Heart right ventricle (tissue), 16 donors: ENCODE measurements around the gene PDZD2. TPM values are rescaled to one million over a fixed set of nuclear protein-coding genes. Genes with fewer than 3 reads are reported as not detected.

Source experiments
- ATAC-seq, 8 donors: fragments of 200-7000 bp; cut with Tn5 transposase; one replicate each; pipeline ENCODE4 v1.9.1; 2020; ENCODE audit warnings: mild to moderate bottlenecking in 8 of 8, moderate library complexity in 8 of 8, moderate number of reproducible peaks in 1 of 8
- DNase-seq, 2 donors: peaks; one replicate each; pipeline ENCODE4 v3.0.0-alpha.2; 2020
- H3K27ac ChIP-seq, 10 donors: fragments of 200-600 bp; sonication (generic) in 2 of 10; one replicate each; pipeline versions ENCODE4 v1.5.0 to v1.8.0; 2020 to 2022; ENCODE audit warnings: mild to moderate bottlenecking in 3 of 10
- H3K27me3 ChIP-seq, 7 donors: fragments of 200-600 bp; one replicate each; pipeline ENCODE4 v1.8.0; 2021 to 2022; ENCODE audit warnings: mild to moderate bottlenecking in 2 of 7
- H3K36me3 ChIP-seq, 9 donors: fragments of 200-600 bp; sonication (generic) in 1 of 9; one replicate each; pipeline versions ENCODE4 v1.5.0 to v1.8.0; 2020 to 2022; ENCODE audit warnings: mild to moderate bottlenecking in 2 of 9
- H3K4me1 ChIP-seq, 9 donors: fragments of 200-600 bp; sonication (generic) in 1 of 9; one replicate each; pipeline versions ENCODE4 v1.5.0 to v1.8.0; 2020 to 2022; ENCODE audit warnings: mild to moderate bottlenecking in 4 of 9
- H3K4me3 ChIP-seq, 10 donors: fragments of 200-600 bp; sonication (generic) in 2 of 10; one replicate each; pipeline versions ENCODE4 v1.5.0 to v1.8.0; 2020 to 2022; ENCODE audit warnings: mild to moderate bottlenecking in 7 of 10, moderate library complexity in 2 of 10
- H3K9me3 ChIP-seq, 11 donors: fragments of 200-600 bp in 10 of 11; sonication (generic) in 2 of 11; one replicate each; pipeline versions ENCODE4 v1.5.0 to v1.8.0; 2013 to 2022; ENCODE audit warnings: mild to moderate bottlenecking in 2 of 11, control low read depth in 1 of 11, moderate library complexity in 1 of 11
- WGBS, 2 donors: extraction: QIAGEN DNeasy Blood & Tissue Kit; methylation state at CpG; one replicate each; pipeline ENCODE4 v1.1.7; 2013; ENCODE audit warnings: inconsistent platforms in 1 of 2; 5-methylcytosine and 5-hydroxymethylcytosine counted together
- intact Hi-C, 10 donors: fragments of 100-400 bp; cut with DNase I; formaldehyde crosslinking; loops; one replicate each; pipeline versions ENCODE4 v1.11.1 to v1.14.2; 2022
- polyA plus RNA-seq, 2 donors: library from polyadenylated mRNA; stranded (reverse); fragments of 200-250 nt; gene quantifications; one replicate each; pipeline ENCODE4 v1.2.3, GENCODE V29; 2013
- total RNA-seq, 10 donors: library from RNA; stranded (reverse); fragmentation: NEBNext Ultra II Directional in 3 of 10; extraction: Animal tissue kit (Norgen Biotek cat#: 25700) in 3 of 10; gene quantifications; one replicate each; pipeline versions ENCODE4 v1.2.1 to v1.2.4, GENCODE V29; 2021 to 2023
- TF ChIP-seq, protein P1 (sequence below), 9 donors: fragments of 200-600 bp; sonication (generic) in 2 of 9; IDR thresholded peaks; one replicate each; pipeline versions ENCODE4 v1.5.0 to v1.8.0; 2021 to 2022; ENCODE audit warnings: antibody characterized with exemption in 9 of 9, mild to moderate bottlenecking in 5 of 9, moderate library complexity in 1 of 9
- donor health status: Arrhythmogenic right ventricular cardiomyopathy.
- donor health status: ischemic (EF 13 %, LVEDD 7.1; RV severe dilation, severe dysfunction).
- donor health status: healthy with polysubstance abuse.
- donor health status: DM: no; HTN: yes; CAD: no.
- donor health status: DM: no; HTN: no; CAD: no.
- donor health status: ischemic (EF 25% LVEDD 6.9; RV normal size, moderate dysfunction).
- donor health status: ischemic (EF 25% LVEDD 5.7; RV mildly dilated, moderate dysfunction).
- donor health status: healthy.
- donor health status: DM: yes; HTN: yes; CAD: no.
- donor health status: Ischemic cardiomyopathy.
- donor health status: ischemic (EF 35%, LVEDD 5.7; RV mildly dilated, moderate dysfunction).
- donor health status: nonischemic (EF 11% LVEDD 7.7; RV severe dilation, severe dysfunction).
- donor health status: DM: yes; HTN: yes; CAD: no.
- donor health status: PGD.
- donor health status: ischemic (EF 29% LVEDD 5.4; RV normal size, mild dysfunction).
- donor health status: nonischemic (EF 23%, LVEDD 6.1; RV moderate dilation, normal function).

PDZD2 gene
- total and polyA plus RNA-seq, 12 donors, result 9.0 to 117 (median 82.5) TPM

DNA sequence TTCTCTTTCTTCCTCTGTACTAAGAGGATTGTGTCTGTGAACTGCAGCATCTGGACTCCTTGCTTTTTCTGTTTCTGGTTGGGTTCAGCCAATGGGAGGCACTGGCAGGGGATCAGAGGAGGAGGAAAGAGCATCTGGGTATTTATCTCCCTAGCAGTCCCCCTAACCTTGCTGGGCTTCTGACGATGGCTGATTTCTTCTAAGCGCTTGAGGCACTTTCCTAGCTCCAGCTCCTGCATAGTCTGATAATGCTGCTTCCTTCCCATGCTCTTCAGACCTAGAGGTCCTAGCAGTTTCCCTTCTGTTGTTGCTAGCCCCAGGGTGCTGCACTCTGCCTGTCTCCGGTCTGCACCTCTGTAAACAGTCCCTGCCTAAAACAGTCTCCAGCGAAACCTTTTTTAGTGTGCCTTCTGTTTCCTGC, 225.1 kb downstream of the PDZD2 start:
- ATAC-seq, result no peak
- Histone ChIP-seq H3K4me3 (no peak overlapping the region), H3K9me3 (peaks cover 0 to 13% (median 10%) of the 10 kb centered on the region in 11 donors), H3K4me1 (peaks cover 0 to 62% (median 14%) of the 10 kb centered on the region in 9 donors), H3K27me3 (no peaks in the 10 kb centered on the region), H3K36me3 (peaks cover 0 to 19% (median 4%) of the 10 kb centered on the region in 9 donors), H3K27ac (no peak overlapping the region)
- intact Hi-C loops, result no loop called here
- WGBS, 2 donors, result 64 to 66% methylated on average over 4 of the region's 4 CpGs
- no peak for DNase-seq
- TF ChIP-seq, protein P1, sequence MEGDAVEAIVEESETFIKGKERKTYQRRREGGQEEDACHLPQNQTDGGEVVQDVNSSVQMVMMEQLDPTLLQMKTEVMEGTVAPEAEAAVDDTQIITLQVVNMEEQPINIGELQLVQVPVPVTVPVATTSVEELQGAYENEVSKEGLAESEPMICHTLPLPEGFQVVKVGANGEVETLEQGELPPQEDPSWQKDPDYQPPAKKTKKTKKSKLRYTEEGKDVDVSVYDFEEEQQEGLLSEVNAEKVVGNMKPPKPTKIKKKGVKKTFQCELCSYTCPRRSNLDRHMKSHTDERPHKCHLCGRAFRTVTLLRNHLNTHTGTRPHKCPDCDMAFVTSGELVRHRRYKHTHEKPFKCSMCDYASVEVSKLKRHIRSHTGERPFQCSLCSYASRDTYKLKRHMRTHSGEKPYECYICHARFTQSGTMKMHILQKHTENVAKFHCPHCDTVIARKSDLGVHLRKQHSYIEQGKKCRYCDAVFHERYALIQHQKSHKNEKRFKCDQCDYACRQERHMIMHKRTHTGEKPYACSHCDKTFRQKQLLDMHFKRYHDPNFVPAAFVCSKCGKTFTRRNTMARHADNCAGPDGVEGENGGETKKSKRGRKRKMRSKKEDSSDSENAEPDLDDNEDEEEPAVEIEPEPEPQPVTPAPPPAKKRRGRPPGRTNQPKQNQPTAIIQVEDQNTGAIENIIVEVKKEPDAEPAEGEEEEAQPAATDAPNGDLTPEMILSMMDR (IDR thresholded peaks at IDR 0.05), result no peak

DNA sequence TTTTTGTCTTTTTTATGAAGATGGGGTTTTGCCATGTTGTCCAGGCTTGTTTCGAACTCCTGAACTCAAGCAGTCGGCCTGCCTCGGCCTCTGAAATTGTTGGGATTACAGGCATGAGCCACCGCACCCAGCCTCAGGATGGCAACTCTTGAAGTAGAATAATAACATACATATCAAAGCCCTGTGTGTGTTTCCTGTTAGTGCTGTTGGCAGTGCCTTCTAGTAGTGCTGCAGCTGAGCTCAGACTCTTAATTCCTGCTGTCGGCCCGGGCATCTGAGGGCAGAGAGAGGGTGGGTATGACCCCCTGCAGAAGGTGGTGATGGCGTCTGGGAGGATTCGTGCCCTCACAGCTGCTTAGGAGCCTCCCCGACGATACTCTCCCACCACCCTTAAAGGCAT, 227.2 kb downstream of the PDZD2 start:
- H3K27ac ChIP-seq, result no peak overlapping the region
- H3K36me3 ChIP-seq, result peaks cover 0 to 10% (median 0%) of the 10 kb centered on the region in 9 donors
- peaks cover 0 to 67% (median 17%) of the 10 kb centered on the region in 9 donors for H3K4me1 ChIP-seq
- intact Hi-C loops, result no loop called here
- DNase-seq, result no peak
- no peak for ATAC-seq
- H3K9me3 ChIP-seq, result no peaks in the 10 kb centered on the region
- 78 to 83% methylated on average over 10 of the region's 10 CpGs for WGBS, 2 donors
- no peaks in the 10 kb centered on the region for H3K27me3 ChIP-seq
- H3K4me3 ChIP-seq, result no peak overlapping the region
- TF ChIP-seq, protein P1 (IDR thresholded peaks at IDR 0.05), result no peak

DNA sequence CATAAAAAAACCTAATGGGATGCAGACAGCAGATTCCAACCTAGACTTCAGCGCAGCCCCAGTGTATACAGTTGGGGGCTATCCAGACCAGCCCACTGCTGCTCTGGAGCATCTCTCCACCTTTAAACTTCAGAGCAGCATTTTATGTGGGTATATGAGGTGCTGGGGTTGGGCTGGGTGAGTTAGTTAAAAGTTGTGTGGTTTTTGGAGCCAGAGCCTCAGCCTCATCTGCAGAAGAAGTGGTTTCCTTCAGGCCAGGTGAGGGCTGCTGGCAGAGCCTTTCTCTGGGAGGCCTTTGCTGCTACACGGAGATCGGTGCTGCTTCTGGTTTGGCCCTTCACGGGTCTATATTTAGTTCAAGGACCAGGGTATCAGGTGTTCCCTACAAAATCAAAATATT, 228.3 kb downstream of the PDZD2 start:
- Histone ChIP-seq H3K4me1 (peaks cover 0 to 57% (median 17%) of the 10 kb centered on the region in 9 donors), H3K36me3 (peaks cover 0 to 10% (median 0%) of the 10 kb centered on the region in 9 donors), H3K4me3 (no peak overlapping the region), H3K9me3 (no peaks in the 10 kb centered on the region), H3K27me3 (no peaks in the 10 kb centered on the region), H3K27ac (no peak overlapping the region)
- ATAC-seq (no peak), DNase-seq (no peak)
- intact Hi-C loops, result no loop called here
- 52 to 68% methylated on average over 4 of the region's 4 CpGs for WGBS, 2 donors
- TF ChIP-seq, protein P1 (IDR thresholded peaks at IDR 0.05), result no peak

DNA sequence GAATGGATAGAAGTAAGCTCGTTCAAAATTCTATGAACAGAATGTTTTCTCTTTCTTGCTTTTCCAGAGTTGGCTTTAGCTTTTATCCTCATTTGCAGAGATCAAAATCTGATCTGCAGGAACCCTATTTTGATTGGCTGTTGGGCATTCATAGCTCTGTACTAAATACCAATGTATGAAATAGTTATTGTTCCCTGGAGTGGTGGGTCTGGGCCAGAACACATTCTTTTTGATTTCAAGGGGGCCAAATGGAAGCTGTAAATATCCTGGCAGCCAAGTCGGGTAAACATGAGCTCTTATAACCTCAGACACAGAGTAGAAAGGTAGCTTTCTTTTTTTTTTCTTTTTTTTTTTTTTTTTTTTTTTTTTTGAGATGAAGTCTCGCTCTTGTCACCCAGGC, 241.5 kb downstream of the PDZD2 start:
- DNase-seq (no peak), ATAC-seq (no peak)
- TF ChIP-seq, protein P1 (IDR thresholded peaks at IDR 0.05), result no peak
- Histone ChIP-seq H3K36me3 (peaks cover 0 to 13% (median 0%) of the 10 kb centered on the region in 9 donors), H3K4me1 (peaks cover 0 to 27% (median 0%) of the 10 kb centered on the region in 9 donors), H3K27ac (no peak overlapping the region), H3K27me3 (no peaks in the 10 kb centered on the region), H3K9me3 (no peaks in the 10 kb centered on the region), H3K4me3 (no peak overlapping the region)
- intact Hi-C loops, result no loop called here
- 83 to 91% methylated on average over 3 of the region's 3 CpGs for WGBS, 2 donors
